Spleen (tissue), 11 donors: ENCODE data around the gene NFIA. TPM values are rescaled to one million over a fixed set of nuclear protein-coding genes. Genes with fewer than 3 reads are reported as not detected.

Experiments used
- DNase-seq: peaks from one replicate; pipeline ENCODE4 v3.0.0-alpha.2; 2020
- H3K27ac ChIP-seq, 8 donors: fragments of 200-600 bp; sonication (generic) in 7 of 8; 1 replicate in 4 of 8; 2 replicates in 4 of 8; pipeline versions ENCODE4 v1.5.0 to v1.8.0; 2016 to 2021; ENCODE audit warnings: inconsistent platforms in 4 of 8, mild to moderate bottlenecking in 4 of 8, moderate library complexity in 1 of 8
- H3K27me3 ChIP-seq, 7 donors: fragments of 200-600 bp; sonication (generic) in 6 of 7; replicated peaks in 1 of 7; 1 replicate in 4 of 7; 2 replicates in 3 of 7; pipeline versions ENCODE4 v1.5.0 to v1.8.0; 2016 to 2021; ENCODE audit warnings: inconsistent platforms in 3 of 7, mild to moderate bottlenecking in 1 of 7
- H3K36me3 ChIP-seq, 6 donors: fragments of 200-600 bp; sonication (generic) in 5 of 6; 1 replicate in 4 of 6; 2 replicates in 2 of 6; pipeline versions ENCODE4 v1.5.0 to v1.8.0; 2016 to 2021; ENCODE audit warnings: inconsistent platforms in 2 of 6
- H3K4me1 ChIP-seq, 6 donors: fragments of 200-600 bp; sonication (generic) in 5 of 6; 1 replicate in 3 of 6; 2 replicates in 3 of 6; pipeline versions ENCODE4 v1.5.0 to v1.8.0; 2016 to 2021; ENCODE audit warnings: inconsistent platforms in 3 of 6
- H3K4me3 ChIP-seq, 8 donors: fragments of 200-600 bp; sonication (generic) in 7 of 8; 1 replicate in 4 of 8; 2 replicates in 4 of 8; pipeline versions ENCODE4 v1.5.0 to v1.8.0; 2016 to 2021; ENCODE audit warnings: inconsistent platforms in 4 of 8, mild to moderate bottlenecking in 4 of 8, moderate library complexity in 2 of 8
- H3K9me3 ChIP-seq, 8 donors: fragments of 200-600 bp; sonication (generic) in 7 of 8; 1 replicate in 4 of 8; 2 replicates in 4 of 8; pipeline versions ENCODE4 v1.5.0 to v1.8.0; 2016 to 2021; ENCODE audit warnings: inconsistent platforms in 4 of 8
- CTCF ChIP-seq, 11 experiments: fragments of 200-600 bp in 7 of 11; fragments of 450-650 bp in 4 of 11; sonication (generic) in 4 of 11; IDR thresholded peaks in 8 of 11; conservative IDR thresholded peaks in 3 of 11; 1 replicate in 7 of 11; 2 replicates in 4 of 11; pipeline versions ENCODE4 v1.4.0 to v1.8.0; 2016 to 2021; ENCODE audit warnings: antibody characterized with exemption in 11 of 11, inconsistent platforms in 4 of 11, mild to moderate bottlenecking in 1 of 11
- POLR2A ChIP-seq, 3 donors: fragments of 450-650 bp; IDR thresholded peaks; one replicate each; pipeline ENCODE4 v1.5.1; 2017; ENCODE audit warnings: antibody characterized with exemption in 3 of 3, mild to moderate bottlenecking in 1 of 3
- POLR2AphosphoS5 ChIP-seq, 3 donors: sonication (generic); formaldehyde crosslinking; IDR thresholded peaks; one replicate each; pipeline ENCODE4 v1.5.1; 2017; ENCODE audit warnings: antibody characterized with exemption in 3 of 3
- WGBS, 5 donors: extraction: QIAGEN DNeasy Blood & Tissue Kit in 3 of 5; methylation state at CpG; one replicate each; pipeline versions ENCODE4 v1.1.5 to v1.1.7; 2013 to 2018; 5-methylcytosine and 5-hydroxymethylcytosine counted together
- intact Hi-C: fragments of 100-400 bp; cut with DNase I; formaldehyde crosslinking; loops from one replicate; pipeline ENCODE4 v1.15.0; 2023; ENCODE audit warnings: low total_unique reads
- polyA plus RNA-seq, 3 donors: library from polyadenylated mRNA; stranded (reverse); fragments of 200-250 nt; gene quantifications; one replicate each; pipeline ENCODE4 v1.2.1, GENCODE V29; 2013
- total RNA-seq, 7 donors: library from RNA; depleted of rRNA in 3 of 7; stranded (reverse); fragments of >200 nt in 3 of 7; fragmentation: NEBNext Ultra II Directional in 4 of 7; extraction: Animal tissue kit (Norgen Biotek cat#: 25700) in 4 of 7; gene quantifications; one replicate each; pipeline versions ENCODE4 v1.1.0 to v1.2.1, GENCODE V29; 2016 to 2021
- donor health status: healthy with polysubstance abuse.
- donor health status: DM: no; HTN: no; CAD: no; lungs with moderate emphysema.
- donor health status: DM: no; HTN: no; CAD: no.
- donor health status: Bipolar disorder and iron deficiency.
- donor health status: healthy.
- donor health status: DM: no; HTN: no; CAD: no.
- donor health status: DM: yes; HTN: yes; CAD: no.

NFIA gene
- total and polyA plus RNA-seq, 10 donors = 3.1 to 76.8 (median 35.5) TPM

- Histone ChIP-seq H3K36me3 (no peaks in the 10 kb centered on the region), H3K27me3 (no peaks in the 10 kb centered on the region), H3K27ac (no peak overlapping the region), H3K4me1 (peaks cover 0 to 38% (median 25%) of the 10 kb centered on the region in 6 donors), H3K4me3 (no peak overlapping the region), H3K9me3 (no peaks in the 10 kb centered on the region)
- 85 to 95% (median 92%) methylated on average over 5 of the region's 5 CpGs for WGBS, 5 donors
- no peak for DNase-seq
- intact Hi-C loops = no loop called here
- TF ChIP-seq POLR2AphosphoS5 (IDR thresholded peaks at IDR 0.05) (no peak), POLR2A (IDR thresholded peaks at IDR 0.05) (no peak), CTCF (IDR thresholded peaks at IDR 0.05 in 8 of 11, conservative IDR thresholded peaks at IDR 0.05 in 3 of 11) (no peak)
Measured at GRCh38 chr1:61143821-61144424, 61.6 kb downstream of the NFIA start.

- no peak for DNase-seq
- Histone ChIP-seq H3K27ac (no peak overlapping the region), H3K9me3 (no peaks in the 10 kb centered on the region), H3K27me3 (no peaks in the 10 kb centered on the region), H3K36me3 (no peaks in the 10 kb centered on the region), H3K4me3 (no peak overlapping the region), H3K4me1 (peaks cover 0 to 4% (median 0%) of the 10 kb centered on the region in 6 donors)
- TF ChIP-seq CTCF (IDR thresholded peaks at IDR 0.05 in 8 of 11, conservative IDR thresholded peaks at IDR 0.05 in 3 of 11) (no peak), POLR2A (IDR thresholded peaks at IDR 0.05) (no peak), POLR2AphosphoS5 (IDR thresholded peaks at IDR 0.05) (no peak)
- WGBS, 5 donors = 81 to 95% (median 87%) methylated on average over 1 of the region's 1 CpG
- intact Hi-C loops = no loop called here
Measured at GRCh38 chr1:61149010-61149860, 66.9 kb downstream of the NFIA start.

GRCh38 chr1:61151565-61151964, 69.2 kb downstream of the NFIA start:
- Histone ChIP-seq H3K27me3 (no peaks in the 10 kb centered on the region), H3K9me3 (no peaks in the 10 kb centered on the region), H3K4me1 (peaks cover 0 to 5% (median 1%) of the 10 kb centered on the region in 6 donors), H3K27ac (no peak overlapping the region), H3K36me3 (no peaks in the 10 kb centered on the region), H3K4me3 (no peak overlapping the region)
- no peak for DNase-seq
- no peak for TF ChIP-seq POLR2A (IDR thresholded peaks at IDR 0.05)
- TF ChIP-seq CTCF (IDR thresholded peaks at IDR 0.05 in 8 of 11, conservative IDR thresholded peaks at IDR 0.05 in 3 of 11) = no peak
- no peak for TF ChIP-seq POLR2AphosphoS5 (IDR thresholded peaks at IDR 0.05)
- intact Hi-C loops = no loop called here
- WGBS, 5 donors = 91 to 99% (median 94%) methylated on average over 4 of the region's 4 CpGs

- no peak overlapping the region for H3K27ac ChIP-seq
- WGBS, 5 donors = 89 to 97% (median 94%) methylated on average over 3 of the region's 3 CpGs
- intact Hi-C loops = no loop called here
Measured at GRCh38 chr1:61152066-61152465, 69.7 kb downstream of the NFIA start.

More at GRCh38 chr1:61152066-61152465, 69.7 kb downstream of the NFIA start:
- H3K4me1 ChIP-seq = peaks cover 0 to 10% (median 4%) of the 10 kb centered on the region in 6 donors
- no peak for DNase-seq
- no peaks in the 10 kb centered on the region for H3K9me3 ChIP-seq
- TF ChIP-seq CTCF (IDR thresholded peaks at IDR 0.05 in 8 of 11, conservative IDR thresholded peaks at IDR 0.05 in 3 of 11) = no peak
- TF ChIP-seq POLR2AphosphoS5 (IDR thresholded peaks at IDR 0.05) = no peak
- TF ChIP-seq POLR2A (IDR thresholded peaks at IDR 0.05) = no peak
- no peaks in the 10 kb centered on the region for H3K27me3 ChIP-seq
- no peak overlapping the region for H3K4me3 ChIP-seq
- no peaks in the 10 kb centered on the region for H3K36me3 ChIP-seq
